HG02970 (cell line): Measurements from ENCODE around the gene PSAPL1.

Experiments used
- ATAC-seq: cut with Tn5 transposase; IDR thresholded peaks from one replicate; pipeline ENCODE4 v1.9.1; 2021; ENCODE audit warnings: mild to moderate bottlenecking, moderate library complexity, moderate number of reproducible peaks; ENCODE audit not compliant: unreplicated experiment, low FRiP score

PSAPL1 gene

DNA sequence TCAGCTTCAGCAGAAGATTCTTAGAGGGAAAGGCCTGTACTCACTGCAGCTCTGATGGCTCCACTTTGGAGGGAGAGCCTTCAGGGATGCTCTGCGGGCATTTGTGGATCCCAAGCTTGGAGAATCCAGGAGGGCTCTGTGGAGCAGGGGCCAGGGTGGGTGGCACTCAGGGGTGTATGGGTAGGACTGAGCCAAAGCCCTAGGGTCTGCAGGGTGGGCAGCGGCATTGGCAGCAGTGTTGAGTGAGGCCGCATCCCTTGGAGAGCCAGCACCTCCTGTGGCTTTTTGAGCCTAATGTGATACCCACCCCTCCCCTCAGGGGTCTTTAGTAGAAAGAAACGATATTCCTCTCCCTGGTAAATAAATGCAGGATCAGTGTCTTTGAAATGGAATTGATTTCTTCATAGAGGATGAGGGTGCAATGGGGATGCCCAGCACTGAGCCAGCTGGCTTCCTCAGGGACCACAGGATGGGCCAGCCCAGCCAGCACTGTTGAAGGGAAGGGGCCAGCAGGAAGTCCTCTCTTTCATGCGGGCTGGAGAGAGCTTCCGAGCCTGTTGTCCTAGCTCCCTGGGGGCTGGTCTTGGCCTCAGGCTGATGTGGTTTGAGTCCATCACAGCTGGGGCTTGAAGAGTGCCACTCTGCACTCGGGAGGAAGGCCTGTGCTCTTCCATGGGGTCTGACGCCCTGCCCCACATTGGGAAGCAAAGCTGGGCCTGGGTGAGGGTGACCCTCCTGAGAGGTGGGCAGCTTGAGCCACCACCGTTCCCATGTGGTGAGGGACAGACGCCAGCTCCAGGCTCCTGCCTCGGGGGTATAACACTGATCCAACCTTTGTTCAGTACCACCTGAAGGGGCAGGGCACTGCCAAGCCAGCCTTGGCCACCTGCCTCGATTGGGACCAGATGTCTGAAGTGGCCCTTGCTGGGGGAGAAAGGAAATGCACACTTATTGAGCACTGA lies 49.5 kb downstream of the PSAPL1 start:
- no peak for ATAC-seq

DNA sequence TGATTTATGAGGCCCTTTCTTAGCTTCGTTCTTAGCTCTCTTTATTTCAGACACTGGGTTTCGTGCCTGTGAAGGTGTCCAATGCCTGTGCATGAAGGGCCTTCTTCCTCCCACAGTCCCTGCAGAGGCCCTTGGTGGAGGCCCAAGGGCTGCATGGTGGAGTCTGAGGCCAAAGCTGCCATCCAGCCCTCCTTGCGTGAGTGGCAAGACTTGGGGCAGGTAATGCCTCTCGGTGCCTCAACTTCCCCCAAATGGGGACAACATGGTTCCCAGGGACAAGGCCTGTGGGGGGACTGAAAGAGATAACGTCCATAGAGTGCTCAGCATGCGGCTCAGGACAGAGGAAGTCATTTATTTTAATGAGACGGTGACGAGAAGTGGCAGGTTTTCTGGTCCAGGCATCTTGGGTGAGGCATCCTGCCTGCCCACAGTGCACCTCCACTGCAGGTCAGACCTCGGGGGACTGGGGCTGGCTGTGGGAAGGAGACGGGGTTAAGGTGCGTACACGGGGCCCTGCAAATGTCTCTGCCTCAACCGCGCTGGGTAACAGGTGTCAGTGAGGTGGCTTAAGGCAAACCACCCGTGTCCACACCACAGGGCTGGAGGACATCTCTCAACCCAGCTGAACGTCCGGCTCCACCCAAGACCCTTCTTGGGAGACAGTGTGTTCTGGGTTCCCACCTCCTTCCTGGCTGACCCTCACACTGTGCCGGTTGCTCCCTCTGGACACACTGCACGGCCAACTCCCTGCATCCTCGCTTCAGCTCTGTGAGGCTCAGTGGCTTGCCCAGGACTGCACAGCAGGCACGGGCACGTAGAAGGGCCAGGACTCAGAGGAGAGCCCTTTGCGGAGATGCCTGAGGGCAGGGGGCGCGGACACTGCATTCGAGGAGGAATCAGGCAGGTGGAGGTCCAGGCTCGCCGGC lies 50.5 kb downstream of the PSAPL1 start:
- ATAC-seq: no peak

DNA sequence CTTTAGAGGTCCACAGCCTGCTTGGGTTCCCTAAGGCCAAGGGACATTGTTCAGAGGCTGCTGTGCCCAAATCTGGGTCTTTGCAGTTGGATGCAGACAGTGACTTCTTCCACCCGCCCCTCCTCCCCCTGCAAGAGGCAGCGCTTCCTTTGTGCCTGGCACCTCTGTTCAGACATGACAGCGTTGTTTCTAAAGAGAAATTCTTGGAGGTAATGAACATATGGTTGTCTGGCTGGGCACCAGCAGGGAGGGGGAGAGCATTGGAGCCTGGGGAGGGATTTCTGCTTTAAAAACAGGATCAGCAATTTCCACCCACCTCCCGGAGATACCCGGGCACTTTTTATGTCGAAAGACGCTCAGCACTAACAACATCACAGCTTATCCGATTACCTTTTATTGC lies 51.5 kb downstream of the PSAPL1 start:
- no peak for ATAC-seq

GRCh38 chr4:7382634-7383014 lies 52.1 kb downstream of the PSAPL1 start:
- ATAC-seq: no peak

DNA sequence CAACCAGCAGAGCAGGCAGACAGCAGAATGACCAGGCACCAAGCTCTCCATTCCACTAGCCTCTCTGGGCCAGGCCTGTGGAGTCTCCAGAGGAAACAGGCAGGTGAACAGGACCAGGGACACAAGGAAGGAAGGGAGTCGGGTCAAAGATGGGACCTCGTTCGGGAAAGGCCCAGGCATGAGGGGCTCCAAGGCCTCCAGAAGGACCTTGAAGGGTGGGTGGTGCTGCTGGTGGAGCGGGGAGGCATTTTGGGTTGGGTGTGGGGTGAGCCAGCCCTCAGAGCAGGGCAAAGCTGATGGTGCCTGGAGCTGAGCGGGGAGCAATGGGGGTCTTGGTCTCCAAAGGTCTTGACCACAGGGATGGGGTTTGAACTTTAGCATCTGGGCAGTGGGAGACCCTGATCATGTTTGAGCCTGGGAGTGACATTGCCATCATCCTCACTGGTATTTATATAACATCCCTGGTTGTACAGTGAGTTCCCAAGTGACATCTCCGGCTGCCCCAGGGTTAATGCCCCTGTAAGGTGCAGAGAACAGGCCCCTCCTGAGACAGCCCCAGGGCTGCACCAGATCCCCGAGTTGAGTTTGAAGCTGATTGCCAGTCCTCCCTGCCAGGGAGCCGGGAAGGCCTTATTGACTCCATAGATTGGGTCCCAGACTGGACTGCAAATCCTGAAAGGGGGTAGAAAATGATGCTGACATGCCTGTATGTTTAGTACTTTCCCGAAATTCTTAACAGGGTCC lies 52.7 kb downstream of the PSAPL1 start:
- no peak for ATAC-seq

GRCh38 chr4:7381221-7381889 lies 53.4 kb downstream of the PSAPL1 start:
- no peak for ATAC-seq
